GM12865 (cell line): Measurements from ENCODE around the gene PLA2G2A.

Source experiments
- DNase-seq: peaks from one replicate; pipeline ENCODE4 v3.0.0; 2010; ENCODE audit warnings: low read depth
- H3K4me3 ChIP-seq: 2 replicates; pipeline ENCODE4 v1.5.1; 2011; ENCODE audit warnings: mild to moderate bottlenecking, low read depth, low read length, control low read depth
- CTCF ChIP-seq: IDR thresholded peaks from 2 replicates; pipeline ENCODE4 v1.5.1; 2011; ENCODE audit warnings: low read length, control low read depth, low read depth, inconsistent platforms; ENCODE audit not compliant: insufficient read depth; ENCODE audit errors: missing control alignments

Gene PLA2G2A

DNA sequence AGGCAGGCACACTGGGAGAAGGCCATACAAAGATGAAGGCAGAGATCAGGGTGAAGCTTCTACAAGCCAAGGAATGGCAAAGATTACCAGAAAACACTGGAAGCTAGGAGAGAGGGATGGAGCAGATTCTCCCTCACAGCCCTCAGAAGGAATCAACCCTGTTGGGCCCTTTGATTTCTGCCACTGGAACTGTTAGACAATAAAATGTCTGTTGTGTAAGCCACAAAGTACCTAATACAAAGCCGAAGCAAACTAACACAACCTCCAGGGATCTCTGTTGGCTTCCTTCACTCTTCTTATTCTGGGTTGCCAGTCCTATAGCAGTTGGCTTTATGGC, 1.7 kb upstream of the PLA2G2A start:
- H3K4me3 ChIP-seq, result no peak overlapping the region
- TF ChIP-seq CTCF, result no peak
- no peak for DNase-seq

DNA sequence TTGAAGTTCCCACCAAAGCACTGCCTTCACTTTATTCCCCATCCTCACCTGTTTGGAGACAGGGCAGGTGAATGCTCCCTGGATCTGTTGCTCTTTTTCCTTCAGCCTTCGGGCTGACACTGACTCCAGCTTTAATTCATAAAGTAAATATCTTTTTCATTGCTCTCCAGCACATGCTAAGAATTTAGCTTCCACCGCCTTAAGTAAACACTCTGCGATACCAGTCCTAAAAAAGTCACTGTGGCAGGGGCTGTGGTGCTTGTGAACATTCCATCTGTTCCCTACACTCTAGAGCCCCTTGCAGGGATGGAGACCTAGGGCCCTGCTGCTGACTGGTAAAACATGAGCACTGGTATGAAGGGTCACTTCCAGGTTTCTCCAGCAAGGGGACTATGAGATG, 896 bp upstream of the PLA2G2A start:
- no peak overlapping the region for H3K4me3 ChIP-seq
- no peak for DNase-seq
- TF ChIP-seq CTCF, result no peak

DNA sequence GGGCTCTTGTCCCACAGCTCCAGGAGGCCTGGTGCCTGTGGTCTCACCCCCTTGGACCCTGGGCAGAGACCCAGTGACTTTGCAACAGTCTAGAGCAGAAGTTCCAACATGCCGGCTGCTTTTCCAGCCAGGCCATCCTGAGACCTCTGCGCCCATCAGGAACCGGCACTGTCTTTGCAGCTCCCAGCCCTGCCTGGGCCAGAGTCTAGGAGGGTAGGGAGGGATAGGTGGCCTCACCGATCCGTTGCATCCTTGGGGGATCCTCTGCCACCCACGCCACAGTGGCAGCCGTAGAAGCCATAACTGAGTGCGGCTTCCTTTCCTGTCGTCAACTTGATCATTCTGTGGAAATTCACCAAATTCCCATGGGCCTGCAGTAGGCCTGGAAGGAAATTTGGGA, 1.3 kb downstream of the PLA2G2A start:
- DNase-seq, result no peak
- no peak overlapping the region for H3K4me3 ChIP-seq
- no peak for TF ChIP-seq CTCF

DNA sequence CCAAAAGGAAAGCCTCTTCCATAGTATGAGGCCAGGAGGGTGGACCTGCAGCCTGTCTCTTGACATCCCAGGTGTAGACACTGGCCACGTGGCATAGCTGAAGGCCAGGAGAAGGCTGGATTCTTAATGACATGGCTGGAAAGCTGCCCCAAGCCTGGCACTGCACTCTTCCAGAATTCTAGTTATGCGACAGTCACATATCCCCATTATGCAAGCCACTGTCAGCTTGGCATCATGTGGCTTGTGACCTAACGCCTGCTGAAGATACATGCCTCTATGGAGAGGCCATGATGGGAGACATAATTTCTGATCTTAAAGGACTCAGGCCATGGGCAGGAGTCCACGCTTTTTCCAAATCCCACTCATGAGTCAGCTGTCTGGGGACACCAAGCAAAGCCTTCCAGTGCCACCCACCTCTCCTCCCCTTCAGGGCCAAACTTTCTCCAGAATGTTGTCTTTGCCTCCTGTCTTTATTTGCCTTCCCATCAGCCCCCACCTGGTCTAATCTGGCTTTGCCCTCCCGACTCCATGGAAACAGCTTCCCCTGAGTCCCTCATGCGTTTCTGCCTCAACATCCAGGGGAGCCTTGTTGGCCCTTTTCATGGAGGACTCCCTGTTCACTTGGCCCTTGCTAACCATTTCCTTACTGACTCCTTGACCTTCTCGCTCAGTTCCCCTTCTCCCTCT, 3.0 kb downstream of the PLA2G2A start:
- H3K4me3 ChIP-seq, result no peak overlapping the region
- no peak for DNase-seq
- TF ChIP-seq CTCF, result no peak

DNA sequence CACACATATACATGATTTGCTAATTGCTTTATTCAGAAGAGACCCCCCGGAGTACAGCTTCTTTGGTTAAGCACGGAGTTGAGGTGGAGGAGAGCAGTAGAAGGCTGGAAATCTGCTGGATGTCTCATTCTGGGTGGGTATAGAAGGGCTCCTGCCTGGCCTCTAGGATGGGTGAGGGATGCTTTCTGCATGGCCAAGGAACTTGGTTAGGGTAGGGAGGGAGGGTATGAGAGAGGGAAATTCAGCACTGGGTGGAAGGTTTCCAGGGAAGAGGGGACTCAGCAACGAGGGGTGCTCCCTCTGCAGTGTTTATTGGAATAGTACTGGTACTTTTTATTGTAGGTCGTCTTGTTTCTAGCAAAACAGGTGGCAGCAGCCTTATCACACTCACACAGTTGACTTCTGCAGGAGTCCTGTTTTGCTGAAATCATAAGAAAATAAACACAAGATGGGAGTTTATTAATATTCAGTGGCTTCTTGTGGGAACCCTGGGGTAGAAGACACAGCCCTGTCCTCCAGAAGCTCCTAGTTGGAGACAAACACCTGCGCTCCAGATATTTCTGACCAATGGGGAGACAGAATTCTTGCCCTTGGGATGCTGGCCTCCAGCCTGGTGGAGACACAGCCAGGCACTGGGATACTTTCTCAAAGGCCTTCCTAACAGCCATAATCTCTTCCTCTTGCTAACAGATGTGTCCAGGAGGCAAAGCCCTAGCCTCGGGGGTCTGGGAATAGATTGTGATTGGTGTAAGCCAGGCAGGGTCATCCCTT, 3.8 kb downstream of the PLA2G2A start:
- no peak for DNase-seq
- no peak overlapping the region for H3K4me3 ChIP-seq
- TF ChIP-seq CTCF, result no peak

GRCh38 chr1:19974822-19975416, 4.5 kb downstream of the PLA2G2A start:
- peak; percentile 70 for TF ChIP-seq CTCF
- DNase-seq, result peak; percentile 32
- H3K4me3 ChIP-seq, result no peak overlapping the region

DNA sequence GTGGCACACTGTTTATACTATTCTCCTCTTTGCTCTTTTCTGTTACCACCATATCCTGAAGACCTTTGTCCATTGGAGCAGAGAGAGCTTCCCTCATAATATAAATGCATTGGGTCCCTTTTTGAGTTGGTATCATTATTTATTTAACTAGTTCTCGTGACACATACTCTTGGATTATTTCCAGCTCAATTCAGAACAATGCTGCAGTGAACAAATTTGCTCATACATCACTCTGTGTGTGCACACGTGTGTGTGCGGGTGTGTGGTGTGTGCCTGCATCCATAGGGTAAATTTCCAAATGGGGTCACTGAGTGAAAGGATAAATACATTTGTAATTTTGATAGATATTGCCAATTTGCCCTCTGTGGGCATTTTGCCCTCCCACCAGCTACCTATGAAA, 5.8 kb downstream of the PLA2G2A start:
- TF ChIP-seq CTCF, result no peak
- no peak for DNase-seq
- no peak overlapping the region for H3K4me3 ChIP-seq
